Caco-2 (cell line): ENCODE data around the gene SLC25A29. TPM values are rescaled to one million over a fixed set of nuclear protein-coding genes. Genes with fewer than 3 reads are reported as not detected.

ENCODE experiments used
- BruUV-seq: library from RNA; stranded (reverse); fragments of 400-500 nt; replicated peaks from 2 replicates; lab custom pipeline; 2021; lab: Mats Ljungman, UMichigan
- CTCF ChIA-PET: fragments of 300-600 bp; sonication (Branson Sonifier 250); formaldehyde crosslinking; loops from one replicate; lab custom pipeline; 2022; ENCODE audit warnings: antibody characterized with exemption; lab: Charles Lee
- POLR2A ChIA-PET: fragments of 300-600 bp; sonication (Branson Sonifier 250); formaldehyde crosslinking; loops from one replicate; lab custom pipeline; 2022; ENCODE audit warnings: antibody characterized with exemption; lab: Charles Lee
- DNase-seq, 2 experiments: peaks; one replicate each; pipeline versions ENCODE4 v3.0.0 to v3.0.0-alpha.2; 2020 to 2022
- H3K27me3 ChIP-seq: replicated peaks from 2 replicates; pipeline ENCODE4 v1.6.0; 2011; ENCODE audit warnings: low read length; ENCODE audit not compliant: control insufficient read depth, insufficient read depth
- H3K36me3 ChIP-seq: 2 replicates; pipeline ENCODE4 v1.5.1; 2011; ENCODE audit warnings: low read length; ENCODE audit not compliant: control insufficient read depth, insufficient read depth
- H3K4me1 ChIP-seq: fragments of 250-450 bp; sonication (Bioruptor Pico); 2 replicates; pipeline ENCODE4 v1.5.1; 2020; ENCODE audit warnings: mild to moderate bottlenecking
- H3K4me3 ChIP-seq: 2 replicates; pipeline ENCODE4 v1.5.1; 2011; ENCODE audit warnings: low read depth, mild to moderate bottlenecking, control low read depth, low read length
- H3K9me3 ChIP-seq: fragments of 250-450 bp; sonication (Bioruptor Pico); 2 replicates; pipeline ENCODE4 v1.5.1; 2020; ENCODE audit warnings: mild to moderate bottlenecking, moderate library complexity
- H3K27ac Mint-ChIP-seq: one replicate; pipeline ENCODE4 v1.8.0; 2022; ENCODE audit warnings: mixed read lengths; ENCODE audit not compliant: unreplicated experiment
- H3K27me3 Mint-ChIP-seq: one replicate; pipeline ENCODE4 v1.8.0; 2022; ENCODE audit warnings: mixed read lengths; ENCODE audit not compliant: insufficient read depth, unreplicated experiment
- H3K36me3 Mint-ChIP-seq: one replicate; pipeline ENCODE4 v1.8.0; 2022; ENCODE audit warnings: mild to moderate bottlenecking, mixed read lengths; ENCODE audit not compliant: insufficient read depth, unreplicated experiment
- H3K4me1 Mint-ChIP-seq: one replicate; pipeline ENCODE4 v1.8.0; 2022; ENCODE audit warnings: low read depth, mixed read lengths; ENCODE audit not compliant: unreplicated experiment
- H3K4me3 Mint-ChIP-seq: one replicate; pipeline ENCODE4 v1.8.0; 2022; ENCODE audit warnings: mild to moderate bottlenecking, moderate library complexity, mixed read lengths; ENCODE audit not compliant: unreplicated experiment
- H3K9me3 Mint-ChIP-seq: one replicate; pipeline ENCODE4 v1.8.0; 2022; ENCODE audit warnings: mixed read lengths; ENCODE audit not compliant: unreplicated experiment
- intact Hi-C: fragments of 100-400 bp; cut with micrococcal nuclease; formaldehyde crosslinking; loops from one replicate; pipeline ENCODE4 v1.10.0; 2022; ENCODE audit not compliant: unreplicated experiment
- total RNA-seq: library from RNA; stranded (reverse); gene quantifications from 2 replicates; pipeline ENCODE4 v1.2.3, GENCODE V29; 2022
- TF ChIP-seq, protein P1 (sequence below), 2 experiments: fragments of 200-600 bp in 1 of 2; IDR thresholded peaks; 1 replicate in 1 of 2; 2 replicates in 1 of 2; pipeline versions ENCODE4 v1.5.1 to v1.8.0; 2011 to 2022; ENCODE audit warnings: antibody characterized with exemption in 1 of 2, control low read depth in 1 of 2, inconsistent platforms in 1 of 2, low read depth in 1 of 2, low read length in 1 of 2, mild to moderate bottlenecking in 1 of 2, moderate library complexity in 1 of 2; ENCODE audit not compliant: insufficient read depth in 1 of 2, severe bottlenecking in 1 of 2, unreplicated experiment in 1 of 2

SLC25A29 gene
- total RNA-seq, 1 experiment from 2014 or later: 28.5 TPM

DNA sequence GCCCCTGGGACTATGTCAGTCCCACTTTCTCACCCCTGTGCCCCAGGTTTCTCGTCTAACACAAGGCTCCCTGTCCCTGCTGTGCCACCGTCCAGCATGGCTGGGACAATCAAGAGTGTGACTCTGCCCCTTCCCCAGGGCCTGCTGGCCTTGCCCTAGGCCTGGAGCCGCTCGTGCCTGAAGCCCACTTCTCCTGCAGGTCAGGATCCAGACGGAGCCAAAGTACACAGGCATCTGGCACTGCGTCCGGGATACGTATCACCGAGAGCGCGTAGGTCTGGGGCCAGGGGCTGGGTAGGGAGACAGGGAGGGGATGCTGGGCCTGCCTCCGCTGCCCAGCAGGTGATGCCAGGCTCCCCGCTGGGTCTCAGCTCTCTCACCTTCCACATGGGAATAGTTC lies 19.7 kb upstream of the SLC25A29 start:
- H3K27me3 ChIP-seq: no peaks in the 10 kb centered on the region
- no peaks in the 10 kb centered on the region for H3K9me3 ChIP-seq
- Mint-ChIP-seq H3K36me3 (no peaks in the 10 kb centered on the region), H3K27ac (no peak overlapping the region), H3K4me1 (no peaks in the 10 kb centered on the region), H3K27me3 (no peaks in the 10 kb centered on the region), H3K4me3 (no peak overlapping the region), H3K9me3 (no peaks in the 10 kb centered on the region)
- ChIA-PET POLR2A (no interaction called here), CTCF (no interaction called here)
- intact Hi-C loops: no loop called here
- no peak overlapping the region for H3K4me3 ChIP-seq
- no peaks in the 10 kb centered on the region for H3K36me3 ChIP-seq
- peaks cover 6% of the 10 kb centered on the region; the same call in 1 of the 2 replicates for H3K4me1 ChIP-seq
- DNase-seq: no peak
- no TSS peak for BruUV-seq
- TF ChIP-seq, protein P1, sequence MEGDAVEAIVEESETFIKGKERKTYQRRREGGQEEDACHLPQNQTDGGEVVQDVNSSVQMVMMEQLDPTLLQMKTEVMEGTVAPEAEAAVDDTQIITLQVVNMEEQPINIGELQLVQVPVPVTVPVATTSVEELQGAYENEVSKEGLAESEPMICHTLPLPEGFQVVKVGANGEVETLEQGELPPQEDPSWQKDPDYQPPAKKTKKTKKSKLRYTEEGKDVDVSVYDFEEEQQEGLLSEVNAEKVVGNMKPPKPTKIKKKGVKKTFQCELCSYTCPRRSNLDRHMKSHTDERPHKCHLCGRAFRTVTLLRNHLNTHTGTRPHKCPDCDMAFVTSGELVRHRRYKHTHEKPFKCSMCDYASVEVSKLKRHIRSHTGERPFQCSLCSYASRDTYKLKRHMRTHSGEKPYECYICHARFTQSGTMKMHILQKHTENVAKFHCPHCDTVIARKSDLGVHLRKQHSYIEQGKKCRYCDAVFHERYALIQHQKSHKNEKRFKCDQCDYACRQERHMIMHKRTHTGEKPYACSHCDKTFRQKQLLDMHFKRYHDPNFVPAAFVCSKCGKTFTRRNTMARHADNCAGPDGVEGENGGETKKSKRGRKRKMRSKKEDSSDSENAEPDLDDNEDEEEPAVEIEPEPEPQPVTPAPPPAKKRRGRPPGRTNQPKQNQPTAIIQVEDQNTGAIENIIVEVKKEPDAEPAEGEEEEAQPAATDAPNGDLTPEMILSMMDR (IDR thresholded peaks at IDR 0.05; ENCODE audit: insufficient read depth in 1 of 2, low read depth in 1 of 2, low read length in 1 of 2, severe bottlenecking in 1 of 2, unreplicated experiment in 1 of 2): no peak

DNA sequence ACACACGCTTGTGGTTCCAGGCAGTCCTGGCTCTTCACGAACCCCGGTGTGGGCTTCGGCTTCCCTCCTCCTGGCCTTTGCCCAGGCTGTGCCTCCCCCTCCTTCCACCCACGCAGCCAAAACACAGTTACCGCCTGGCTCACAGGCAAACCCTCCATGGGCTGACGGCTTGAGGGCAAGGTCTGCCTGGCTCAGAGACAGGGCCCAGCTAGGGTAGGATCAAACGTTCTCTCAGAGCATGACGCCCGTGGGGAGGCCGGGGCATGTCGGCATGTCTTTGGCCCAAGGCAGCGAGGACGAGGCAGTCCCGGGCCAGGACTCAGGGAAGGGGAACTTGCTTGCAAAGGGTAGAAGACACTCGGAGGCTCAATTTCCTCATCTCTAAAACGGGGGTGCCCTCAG lies 19.0 kb upstream of the SLC25A29 start:
- no peak overlapping the region for H3K4me3 ChIP-seq
- no TSS peak for BruUV-seq
- no peaks in the 10 kb centered on the region for H3K9me3 ChIP-seq
- Mint-ChIP-seq H3K27ac (no peak overlapping the region), H3K36me3 (no peaks in the 10 kb centered on the region), H3K9me3 (no peaks in the 10 kb centered on the region), H3K4me3 (no peak overlapping the region), H3K27me3 (no peaks in the 10 kb centered on the region), H3K4me1 (peaks cover 7% of the 10 kb centered on the region)
- H3K4me1 ChIP-seq: peaks cover 6% of the 10 kb centered on the region; the same call in 1 of the 2 replicates
- DNase-seq: no peak
- no peaks in the 10 kb centered on the region for H3K27me3 ChIP-seq
- TF ChIP-seq, protein P1 (IDR thresholded peaks at IDR 0.05; ENCODE audit: insufficient read depth in 1 of 2, low read depth in 1 of 2, low read length in 1 of 2, severe bottlenecking in 1 of 2, unreplicated experiment in 1 of 2): no peak
- no peaks in the 10 kb centered on the region for H3K36me3 ChIP-seq
- ChIA-PET CTCF (no interaction called here), POLR2A (no interaction called here)
- intact Hi-C loops: no loop called here

DNA sequence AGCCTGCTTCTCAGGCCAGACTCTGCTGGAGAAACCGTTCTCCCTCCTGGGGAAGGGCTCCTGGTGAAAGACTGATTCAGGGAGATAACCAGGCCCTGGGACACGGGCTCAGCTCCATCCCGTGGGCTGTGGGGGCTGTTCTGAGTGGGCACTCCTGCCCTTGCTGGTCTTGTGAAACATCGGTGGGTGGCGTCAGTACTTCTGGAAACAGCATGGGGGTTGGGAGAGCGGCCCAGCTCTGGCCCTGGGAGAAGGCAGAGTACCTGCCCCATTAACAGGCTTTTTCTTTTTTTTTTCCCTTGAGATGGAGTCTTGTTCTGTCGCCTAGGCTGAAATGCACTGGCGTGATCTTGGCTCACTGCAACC lies 17.7 kb upstream of the SLC25A29 start:
- no peaks in the 10 kb centered on the region for H3K36me3 ChIP-seq
- H3K9me3 ChIP-seq: no peaks in the 10 kb centered on the region

More for the DNA sequence above, 17.7 kb upstream of the SLC25A29 start:
- Mint-ChIP-seq H3K36me3 (no peaks in the 10 kb centered on the region), H3K27me3 (no peaks in the 10 kb centered on the region), H3K4me3 (no peak overlapping the region), H3K27ac (no peak overlapping the region), H3K9me3 (no peaks in the 10 kb centered on the region), H3K4me1 (peaks cover 11% of the 10 kb centered on the region)
- ChIA-PET POLR2A (no interaction called here), CTCF (no interaction called here)
- intact Hi-C loops: no loop called here
- Histone ChIP-seq H3K4me3 (no peak overlapping the region), H3K4me1 (peaks cover 6% of the 10 kb centered on the region; the same call in 1 of the 2 replicates), H3K27me3 (no peaks in the 10 kb centered on the region)
- TF ChIP-seq, protein P1 (IDR thresholded peaks at IDR 0.05; ENCODE audit: insufficient read depth in 1 of 2, low read depth in 1 of 2, low read length in 1 of 2, severe bottlenecking in 1 of 2, unreplicated experiment in 1 of 2): no peak
- DNase-seq: no peak
- BruUV-seq: no TSS peak
